Fibroblast of lung (primary cell): ENCODE measurements around the gene HMGCS2.

Source experiments
- CTCF ChIP-seq, 2 donors: IDR thresholded peaks in 1 of 2; conservative IDR thresholded peaks in 1 of 2; 1 replicate in 1 of 2; 2 replicates in 1 of 2; pipeline ENCODE4 v1.5.1; 2011 to 2012; ENCODE audit warnings: low read length in 2 of 2, control low read depth in 1 of 2, inconsistent platforms in 1 of 2, low read depth in 1 of 2, mild to moderate bottlenecking in 1 of 2
- EZH2 ChIP-seq: IDR thresholded peaks from 2 replicates; pipeline ENCODE4 v1.5.1; 2012; ENCODE audit warnings: low read length, control low read depth, mild to moderate bottlenecking; ENCODE audit errors: missing control alignments

DNA sequence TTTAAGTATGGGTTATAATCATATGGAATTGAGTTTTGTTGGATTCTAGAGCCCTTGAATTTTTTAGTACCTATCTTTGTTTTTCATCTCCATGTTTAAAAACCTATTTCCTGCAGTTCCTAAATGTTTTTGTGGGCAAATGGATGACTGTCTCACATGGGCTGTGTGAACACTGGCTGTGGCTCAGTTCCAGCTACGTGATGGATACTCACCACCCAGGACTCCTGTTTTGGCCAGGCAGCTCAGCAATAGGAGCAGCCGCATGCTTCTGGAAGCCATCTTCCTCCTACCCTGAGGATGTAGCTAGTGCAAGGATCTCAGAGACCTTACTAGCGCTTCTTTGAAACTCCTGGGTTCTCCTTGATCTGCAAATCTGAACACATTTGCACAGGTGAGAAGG, 39.8 kb upstream of the HMGCS2 start:
- TF ChIP-seq CTCF (conservative IDR thresholded peaks at IDR 0.05 in 1 of 2, IDR thresholded peaks at IDR 0.05 in 1 of 2; ENCODE audit: low read depth in 1 of 2, low read length in 2 of 2), result no peak
- no peak for TF ChIP-seq EZH2
